GM12874 (cell line): ENCODE measurements around the gene MPC2.

Experiments
- TF ChIP-seq, protein P1 (sequence below): IDR thresholded peaks from 2 replicates; pipeline ENCODE4 v1.5.1; 2011; ENCODE audit warnings: low read depth, mild to moderate bottlenecking, control low read depth, low read length, moderate library complexity; ENCODE audit not compliant: insufficient read depth

The MPC2 gene

DNA sequence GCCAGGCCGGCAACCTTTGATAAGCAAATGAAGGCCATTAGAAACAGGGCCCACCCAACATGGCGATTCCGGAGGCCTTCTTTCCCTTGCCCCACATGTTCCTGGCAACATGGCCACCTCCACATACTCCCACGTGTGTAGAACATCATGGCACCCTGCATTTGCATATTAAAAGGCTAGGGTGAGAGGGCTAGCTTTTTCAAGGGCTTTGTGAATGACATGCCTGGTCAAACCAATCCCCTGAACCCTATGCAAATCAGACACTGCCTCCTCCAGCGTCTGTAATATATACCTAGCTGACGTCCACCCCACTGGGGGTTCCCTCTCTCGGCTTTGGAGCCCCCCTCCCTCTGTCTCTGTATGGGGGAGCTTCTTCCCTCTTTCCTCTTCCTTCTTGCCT, 24.6 kb downstream of the MPC2 start:
- TF ChIP-seq, protein P1, sequence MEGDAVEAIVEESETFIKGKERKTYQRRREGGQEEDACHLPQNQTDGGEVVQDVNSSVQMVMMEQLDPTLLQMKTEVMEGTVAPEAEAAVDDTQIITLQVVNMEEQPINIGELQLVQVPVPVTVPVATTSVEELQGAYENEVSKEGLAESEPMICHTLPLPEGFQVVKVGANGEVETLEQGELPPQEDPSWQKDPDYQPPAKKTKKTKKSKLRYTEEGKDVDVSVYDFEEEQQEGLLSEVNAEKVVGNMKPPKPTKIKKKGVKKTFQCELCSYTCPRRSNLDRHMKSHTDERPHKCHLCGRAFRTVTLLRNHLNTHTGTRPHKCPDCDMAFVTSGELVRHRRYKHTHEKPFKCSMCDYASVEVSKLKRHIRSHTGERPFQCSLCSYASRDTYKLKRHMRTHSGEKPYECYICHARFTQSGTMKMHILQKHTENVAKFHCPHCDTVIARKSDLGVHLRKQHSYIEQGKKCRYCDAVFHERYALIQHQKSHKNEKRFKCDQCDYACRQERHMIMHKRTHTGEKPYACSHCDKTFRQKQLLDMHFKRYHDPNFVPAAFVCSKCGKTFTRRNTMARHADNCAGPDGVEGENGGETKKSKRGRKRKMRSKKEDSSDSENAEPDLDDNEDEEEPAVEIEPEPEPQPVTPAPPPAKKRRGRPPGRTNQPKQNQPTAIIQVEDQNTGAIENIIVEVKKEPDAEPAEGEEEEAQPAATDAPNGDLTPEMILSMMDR: no peak

DNA sequence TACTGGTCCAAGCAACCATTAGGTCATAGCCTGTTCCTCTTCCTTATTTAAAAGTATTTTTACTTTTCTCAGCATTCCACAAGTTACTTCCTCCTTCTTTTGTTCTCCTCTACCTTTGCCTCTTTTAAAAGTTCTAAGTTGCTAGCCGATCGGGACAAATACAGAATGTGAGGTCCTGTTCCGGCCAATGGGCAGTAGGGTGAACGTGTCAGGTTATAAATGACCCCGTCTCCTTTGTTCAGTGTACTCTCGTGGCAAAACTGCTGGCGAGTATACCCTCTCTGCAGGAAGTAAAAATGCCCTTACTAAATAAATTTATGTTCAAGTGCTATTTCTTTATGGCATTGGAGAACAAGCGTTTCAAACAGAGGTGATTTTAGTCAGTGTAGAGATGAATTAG, 25.5 kb downstream of the MPC2 start:
- TF ChIP-seq, protein P1: no peak

DNA sequence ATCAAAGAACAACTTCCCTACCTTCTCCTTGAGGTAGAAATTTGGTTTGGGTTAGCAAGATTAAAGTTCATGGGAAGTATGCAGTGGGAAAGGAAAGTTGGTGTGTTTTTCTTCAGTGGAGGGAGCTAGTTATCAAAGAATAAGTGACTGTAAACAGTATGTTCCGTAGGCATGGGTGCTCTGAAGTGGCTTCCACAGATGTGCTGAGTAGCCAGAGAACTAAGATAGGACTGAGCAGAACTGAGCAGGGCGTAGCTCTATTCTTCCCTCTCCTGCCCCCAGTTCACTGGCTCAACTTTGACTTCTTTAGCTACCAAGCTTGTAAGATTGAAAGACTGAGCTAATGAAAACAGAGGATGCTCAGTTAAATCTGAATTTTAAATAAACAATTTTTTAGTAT, 26.3 kb downstream of the MPC2 start:
- TF ChIP-seq, protein P1: no peak

DNA sequence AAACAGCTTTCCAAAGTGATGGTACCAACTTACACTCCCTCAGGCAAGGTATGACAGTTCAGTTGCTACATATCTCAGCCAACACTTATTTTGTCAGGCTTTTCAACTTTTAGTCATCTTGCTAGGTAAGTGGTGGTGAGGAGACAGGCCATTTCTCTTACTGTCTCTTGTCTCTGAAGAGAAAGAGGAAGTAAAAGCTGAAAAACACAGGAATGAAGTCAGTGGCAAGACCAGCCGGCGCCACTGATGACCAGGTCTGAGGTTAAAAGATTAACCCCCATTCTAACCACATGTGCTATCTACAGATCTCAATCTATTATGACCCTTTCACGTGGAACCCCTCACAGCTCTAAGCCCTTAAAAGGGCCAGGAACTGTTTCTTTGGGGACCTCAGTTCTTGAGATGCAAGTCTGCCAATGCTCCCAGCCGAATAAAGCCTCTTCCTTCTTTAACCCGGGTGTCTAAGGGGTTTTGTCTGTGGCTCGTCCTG, 27.1 kb downstream of the MPC2 start:
- TF ChIP-seq, protein P1: no peak

DNA sequence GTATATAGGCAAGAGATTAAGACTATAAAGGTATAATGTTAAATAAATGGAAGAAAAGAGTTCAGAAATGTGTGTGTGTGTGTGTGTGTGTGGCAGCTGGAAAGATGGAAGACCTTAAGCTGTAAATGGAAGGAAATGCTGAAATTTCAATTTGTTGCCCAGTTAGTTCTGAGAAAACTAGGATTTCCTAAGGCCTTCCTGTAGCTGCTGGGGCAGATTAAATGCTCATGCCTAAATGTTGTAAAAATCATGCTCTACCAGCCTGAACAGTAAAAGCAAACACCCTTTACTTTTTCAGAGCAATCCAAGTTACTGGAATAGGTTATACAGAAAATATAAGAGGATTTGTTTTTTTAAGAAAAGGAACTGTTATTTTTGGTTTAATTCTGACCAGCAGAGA, 31.2 kb downstream of the MPC2 start:
- TF ChIP-seq, protein P1: no peak

DNA sequence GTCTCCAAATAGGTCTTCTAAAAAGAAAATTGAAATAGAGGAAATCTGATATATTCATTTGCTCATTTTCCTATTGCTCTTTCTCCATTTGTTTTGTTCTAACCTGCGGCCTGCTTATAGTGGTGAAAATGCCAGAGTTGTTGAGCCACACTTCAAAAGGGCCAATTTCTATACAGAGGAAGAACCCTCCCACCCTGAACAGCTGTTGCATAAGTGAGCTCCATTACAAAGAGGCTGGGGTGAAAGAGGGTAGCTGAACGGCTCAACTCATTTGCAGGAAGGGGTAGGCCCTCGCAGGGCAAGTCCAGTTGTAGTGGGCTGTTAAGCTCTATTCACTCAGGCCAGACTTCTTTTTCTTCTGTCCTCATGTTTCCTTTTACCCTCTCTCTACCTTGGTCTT, 31.7 kb downstream of the MPC2 start:
- TF ChIP-seq, protein P1: no peak

DNA sequence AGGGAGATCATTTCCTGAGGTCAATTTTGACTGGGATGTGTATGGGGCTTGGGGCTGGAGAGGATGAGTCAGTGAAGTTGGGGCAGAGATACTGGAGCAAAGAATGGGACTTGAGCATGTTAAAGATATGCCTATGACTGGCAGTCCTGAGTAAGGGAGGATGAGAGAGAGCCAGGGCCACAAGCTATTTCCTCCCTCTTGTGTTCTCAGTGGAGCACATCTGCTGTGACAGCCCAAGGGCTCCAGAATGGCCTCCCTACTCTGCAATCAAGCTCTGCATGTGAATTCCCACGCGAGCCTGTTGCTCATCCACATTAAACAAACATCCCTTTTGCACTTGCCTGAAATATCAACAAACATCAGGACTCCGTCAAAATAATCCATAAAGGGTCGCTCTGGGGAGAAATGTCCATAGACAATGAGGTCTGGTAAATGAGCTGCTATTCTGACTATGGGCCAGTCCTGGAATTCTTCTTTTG, 32.2 kb downstream of the MPC2 start:
- TF ChIP-seq, protein P1: no peak
